Measurements from ENCODE around the gene SLC4A5.

DNA sequence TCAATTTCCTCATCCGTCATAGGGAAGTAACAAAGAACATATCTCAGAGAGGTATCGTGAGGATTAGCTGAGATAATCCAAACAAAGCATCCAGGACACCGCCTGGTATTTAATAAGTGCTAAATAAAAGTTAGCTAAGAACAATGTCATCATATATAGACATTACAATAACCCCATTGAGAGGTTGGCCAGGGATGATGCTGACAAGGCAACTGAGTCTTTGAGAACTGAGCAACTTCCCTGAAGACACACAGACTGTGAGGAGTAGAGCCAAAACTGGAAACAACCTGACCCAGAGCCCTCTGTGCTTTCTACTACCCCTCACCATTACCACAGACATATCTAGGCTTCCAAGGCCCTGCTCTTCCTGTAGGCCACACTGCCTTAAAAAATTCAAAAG lies 38.5 kb upstream of the SLC4A5 start:
- TF ChIP-seq, protein P1, sequence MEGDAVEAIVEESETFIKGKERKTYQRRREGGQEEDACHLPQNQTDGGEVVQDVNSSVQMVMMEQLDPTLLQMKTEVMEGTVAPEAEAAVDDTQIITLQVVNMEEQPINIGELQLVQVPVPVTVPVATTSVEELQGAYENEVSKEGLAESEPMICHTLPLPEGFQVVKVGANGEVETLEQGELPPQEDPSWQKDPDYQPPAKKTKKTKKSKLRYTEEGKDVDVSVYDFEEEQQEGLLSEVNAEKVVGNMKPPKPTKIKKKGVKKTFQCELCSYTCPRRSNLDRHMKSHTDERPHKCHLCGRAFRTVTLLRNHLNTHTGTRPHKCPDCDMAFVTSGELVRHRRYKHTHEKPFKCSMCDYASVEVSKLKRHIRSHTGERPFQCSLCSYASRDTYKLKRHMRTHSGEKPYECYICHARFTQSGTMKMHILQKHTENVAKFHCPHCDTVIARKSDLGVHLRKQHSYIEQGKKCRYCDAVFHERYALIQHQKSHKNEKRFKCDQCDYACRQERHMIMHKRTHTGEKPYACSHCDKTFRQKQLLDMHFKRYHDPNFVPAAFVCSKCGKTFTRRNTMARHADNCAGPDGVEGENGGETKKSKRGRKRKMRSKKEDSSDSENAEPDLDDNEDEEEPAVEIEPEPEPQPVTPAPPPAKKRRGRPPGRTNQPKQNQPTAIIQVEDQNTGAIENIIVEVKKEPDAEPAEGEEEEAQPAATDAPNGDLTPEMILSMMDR (conservative IDR thresholded peaks at IDR 0.05; ENCODE audit: low read depth, low read length) = no peak
- no peak for TF ChIP-seq EZH2 (IDR thresholded peaks at IDR 0.05; ENCODE audit: borderline replicate concordance, low read depth, low read length, poor library complexity, severe bottlenecking)

Data from A673 (cell line).